Muscle of arm (tissue), 12 donors: ENCODE data around the gene TICAM1. TPM values are rescaled to one million over a fixed set of nuclear protein-coding genes. Genes with fewer than 3 reads are reported as not detected.
"Not testable (repeated sequence)": the region's sequence is repeated elsewhere in the genome, so short reads cannot be mapped to it uniquely, and the experiment has no call there.

Source experiments
- DNase-seq: peaks from one replicate; pipeline ENCODE4 v3.0.0-alpha.2; 2013
- polyA plus RNA-seq, 12 donors: library from polyadenylated mRNA; unstranded; fragments of 120-200 nt; gene quantifications; one replicate each; pipeline ENCODE4 v1.2.1, GENCODE V29; 2013; ENCODE audit not compliant: insufficient read length in 12 of 12

The TICAM1 gene
- polyA plus RNA-seq, 12 donors: 3.2 to 13.4 (median 4.4) TPM; not detected in 1

DNA sequence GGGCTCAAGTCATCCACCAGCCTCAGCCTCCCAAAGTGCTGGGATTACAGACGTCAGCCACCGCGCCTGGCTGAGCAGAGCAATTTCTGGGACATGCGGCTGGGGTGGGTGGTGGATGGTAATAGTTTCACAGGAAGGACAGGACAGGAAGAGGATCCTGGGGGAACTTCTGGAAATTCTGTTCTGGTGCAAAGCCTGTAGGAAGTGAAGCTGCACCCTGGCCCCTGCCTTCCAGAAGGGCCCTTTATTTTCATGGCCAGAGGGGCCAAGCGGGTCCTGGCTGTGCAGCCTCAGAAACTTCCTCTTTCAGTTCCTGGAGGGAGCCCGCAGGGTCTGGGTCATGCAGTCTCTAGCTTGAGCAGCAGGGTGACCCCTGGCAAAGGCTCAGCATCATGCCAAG is 24.3 kb downstream of the TICAM1 start:
- DNase-seq: no peak

DNA sequence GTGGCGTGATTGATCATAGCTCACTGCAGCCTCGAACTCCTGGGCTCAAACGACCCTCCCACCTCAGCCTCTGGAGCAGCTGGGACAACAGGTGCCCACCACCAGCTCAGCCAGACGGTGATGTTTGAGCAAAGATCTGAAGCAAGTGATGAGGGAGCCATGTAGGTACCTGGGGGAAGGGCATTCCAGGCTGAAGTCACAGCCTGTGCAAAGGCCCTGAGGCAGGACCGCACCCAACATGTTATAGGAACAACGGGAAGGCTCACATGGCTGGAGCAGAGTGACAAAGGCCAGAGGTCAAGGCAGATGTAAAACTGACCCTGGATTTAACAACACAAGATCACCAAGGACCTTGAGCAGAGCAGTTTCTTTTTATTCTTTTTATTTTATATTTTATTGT is 25.1 kb downstream of the TICAM1 start:
- no peak for DNase-seq

DNA sequence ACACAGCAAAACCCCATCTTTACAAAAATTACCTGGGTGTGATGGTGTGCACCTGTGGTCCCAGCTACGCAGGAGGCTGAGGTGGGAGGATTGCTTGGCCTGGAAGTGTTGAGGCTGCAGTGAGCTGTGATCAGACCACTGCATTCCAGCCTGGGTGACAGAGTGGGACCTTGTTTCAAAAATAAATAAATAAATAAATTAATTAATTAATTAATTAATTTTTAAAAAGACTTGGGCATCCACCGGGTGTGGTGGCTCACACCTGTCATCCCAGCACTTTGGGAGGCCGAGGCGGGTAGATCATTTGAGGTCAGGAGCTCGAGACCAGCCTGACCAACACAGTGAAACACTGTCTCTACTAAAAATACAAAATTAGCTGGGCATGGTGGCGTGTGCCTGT is 26.4 kb downstream of the TICAM1 start:
- DNase-seq: not testable (repeated sequence)

DNA sequence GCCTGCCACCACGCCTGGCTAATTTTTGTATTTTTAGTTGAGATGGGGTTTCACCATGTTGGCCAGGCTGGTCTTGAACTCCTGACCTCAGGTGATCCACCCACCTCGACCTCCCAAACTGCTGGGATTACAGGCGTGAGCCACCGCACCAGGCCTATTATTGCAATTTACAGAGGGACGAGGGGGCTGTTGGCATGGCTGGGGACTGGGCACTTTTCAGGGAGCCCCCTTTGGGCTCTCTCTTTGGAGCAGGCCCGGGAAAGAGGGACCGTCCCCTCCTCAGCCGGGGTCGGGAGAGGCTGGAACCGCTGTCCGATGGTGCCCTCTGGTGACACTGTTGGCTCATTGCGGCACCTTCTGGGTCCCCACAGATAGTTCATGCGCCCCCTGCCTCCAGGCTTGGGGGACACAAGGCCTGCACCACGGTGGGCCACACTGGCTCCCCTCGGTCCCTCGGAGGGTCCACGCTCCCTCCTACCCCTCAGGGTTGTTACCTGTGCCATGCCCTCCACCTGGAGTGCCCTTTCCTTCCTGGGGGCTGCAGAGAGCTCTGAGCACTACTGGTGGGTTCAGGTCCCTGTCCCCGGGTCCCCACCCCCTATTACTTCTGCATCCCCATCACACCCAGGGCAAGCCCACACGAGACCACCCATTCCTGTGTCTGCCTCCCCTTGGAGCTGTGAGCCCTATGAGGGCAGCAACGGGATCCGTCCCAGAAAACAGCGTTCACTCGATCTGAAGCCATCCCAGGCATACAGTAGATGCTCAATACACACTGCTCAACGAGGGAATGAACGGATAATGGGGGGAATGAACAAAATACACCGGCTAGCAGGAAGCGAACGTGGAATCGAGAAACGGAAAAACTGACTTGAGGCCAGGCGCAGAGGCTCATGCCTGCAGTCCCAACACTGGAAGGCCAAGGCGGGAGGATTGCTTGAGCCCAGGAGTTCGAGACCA is 27.5 kb downstream of the TICAM1 start:
- peak; percentile 45 for DNase-seq

DNA sequence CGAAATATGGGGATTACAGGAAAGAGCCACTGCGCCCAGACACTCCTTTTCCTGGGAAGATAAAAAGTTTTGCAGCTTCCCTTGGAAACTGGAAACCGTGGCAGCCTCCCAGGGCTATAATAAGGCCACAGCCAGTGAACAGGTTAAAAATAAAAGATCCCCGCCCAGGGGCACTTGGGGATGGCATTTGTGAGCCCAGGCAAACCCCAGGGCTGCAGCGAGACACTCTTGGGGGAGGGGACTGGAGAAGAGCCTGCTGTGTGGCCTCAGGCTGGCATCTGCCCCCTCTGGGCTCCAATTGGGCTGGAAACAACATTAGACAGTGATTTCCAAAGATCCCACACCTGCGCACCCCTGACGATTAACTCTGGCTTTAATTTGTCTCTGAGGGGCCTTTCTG is 28.8 kb downstream of the TICAM1 start:
- no peak for DNase-seq

DNA sequence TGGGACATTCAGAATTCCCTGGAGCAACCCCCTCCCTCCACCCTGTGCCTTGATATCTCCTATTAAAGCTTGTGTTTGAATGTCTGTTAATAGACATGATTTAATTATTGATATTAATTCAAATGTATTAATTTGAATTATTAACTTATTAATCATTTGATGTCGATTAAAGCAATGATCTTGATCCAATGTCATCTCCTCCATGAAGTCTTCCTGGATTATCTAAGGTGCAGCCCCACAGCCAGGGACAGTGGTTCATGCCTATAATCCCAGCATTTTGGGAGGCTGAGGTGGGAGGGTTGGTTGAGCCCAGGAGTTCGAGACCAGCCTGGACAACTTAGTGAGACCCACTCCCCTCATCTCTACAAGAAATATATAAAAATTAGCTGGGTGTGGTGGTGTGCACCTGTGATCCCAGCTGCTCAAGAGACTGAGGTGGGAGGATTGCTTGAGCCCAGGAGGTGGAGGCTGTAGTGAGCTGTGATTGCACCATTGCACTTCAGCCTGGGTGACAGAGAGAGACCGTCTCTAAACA is 30.4 kb downstream of the TICAM1 start:
- DNase-seq: no peak

DNA sequence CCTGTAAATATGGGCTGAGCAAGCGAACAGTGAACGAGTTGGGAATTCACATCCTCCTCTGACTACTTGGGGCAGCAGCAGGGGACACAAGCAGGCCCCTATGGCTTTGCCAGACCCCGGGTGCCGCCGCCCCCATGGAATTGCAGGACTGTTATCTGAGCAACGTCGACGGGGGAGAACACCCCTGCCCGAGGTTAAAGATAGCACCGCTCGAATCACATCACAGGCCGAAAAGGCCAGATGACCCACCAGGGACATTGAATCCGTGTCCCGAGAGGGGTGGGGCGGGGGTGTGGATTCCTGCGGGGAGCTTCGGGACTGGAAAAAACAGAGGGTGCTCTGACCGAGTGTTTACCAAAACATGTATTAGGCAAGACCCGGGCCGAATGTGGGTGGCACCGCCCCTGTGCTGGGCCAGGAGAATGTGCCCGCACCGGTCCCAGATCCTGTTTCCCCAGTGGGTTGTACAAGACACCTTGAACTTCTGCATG is 30.9 kb downstream of the TICAM1 start:
- no peak for DNase-seq

DNA sequence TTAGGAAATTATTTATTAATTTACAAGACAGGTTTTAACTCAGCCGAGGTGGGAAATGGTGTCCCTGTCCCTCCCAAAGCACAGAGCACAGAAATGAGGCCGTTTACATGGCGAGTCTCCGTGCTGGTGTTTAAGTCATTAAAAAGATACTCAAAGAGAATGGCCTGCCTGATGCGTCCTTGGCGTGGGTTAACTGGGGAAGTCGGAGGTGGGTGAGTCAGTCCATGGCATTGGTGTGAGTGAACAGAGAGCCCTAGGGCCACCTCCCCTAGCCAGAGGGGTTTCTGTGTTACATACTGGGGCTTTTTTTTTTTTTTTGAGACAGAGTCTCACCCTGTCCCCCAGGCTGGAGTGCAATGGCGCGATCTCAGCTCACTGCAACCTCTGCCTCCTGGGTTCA is 36.1 kb downstream of the TICAM1 start:
- DNase-seq: no peak

DNA sequence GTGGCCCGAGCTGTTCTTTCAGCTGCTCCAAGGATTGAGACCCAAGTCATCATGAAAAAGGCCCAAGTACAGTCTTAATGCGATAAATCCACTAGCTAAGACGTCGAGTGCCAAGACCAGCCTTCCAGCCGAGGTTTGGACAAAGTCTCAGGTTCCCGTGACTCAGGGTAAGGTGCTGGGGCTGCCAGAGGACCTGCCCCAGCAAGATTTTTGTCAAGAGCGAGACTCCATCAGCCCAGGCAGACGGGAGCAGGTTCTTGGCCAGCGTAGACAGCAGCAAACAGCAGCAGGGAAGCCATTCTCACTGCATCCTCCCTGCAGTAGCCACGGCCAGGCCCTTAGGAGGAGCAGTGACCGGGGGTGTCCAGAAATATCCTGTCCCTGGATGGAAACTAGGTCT is 36.5 kb downstream of the TICAM1 start:
- DNase-seq: no peak

DNA sequence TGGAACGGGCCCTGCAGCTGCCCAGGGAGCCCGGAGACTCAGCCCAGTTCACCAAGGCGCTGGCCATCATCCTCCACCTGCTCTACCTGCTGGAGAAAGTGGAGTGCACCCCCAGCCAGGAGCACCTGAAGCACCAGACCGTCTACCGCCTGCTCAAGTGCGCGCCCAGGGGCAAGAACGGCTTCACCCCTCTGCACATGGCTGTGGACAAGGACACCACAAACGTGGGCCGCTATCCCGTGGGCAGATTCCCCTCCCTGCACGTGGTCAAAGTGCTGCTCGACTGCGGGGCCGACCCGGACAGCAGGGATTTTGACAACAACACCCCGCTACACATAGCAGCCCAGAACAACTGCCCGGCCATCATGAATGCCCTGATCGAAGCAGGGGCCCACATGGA is 38.2 kb downstream of the TICAM1 start:
- DNase-seq: not testable (repeated sequence)

DNA sequence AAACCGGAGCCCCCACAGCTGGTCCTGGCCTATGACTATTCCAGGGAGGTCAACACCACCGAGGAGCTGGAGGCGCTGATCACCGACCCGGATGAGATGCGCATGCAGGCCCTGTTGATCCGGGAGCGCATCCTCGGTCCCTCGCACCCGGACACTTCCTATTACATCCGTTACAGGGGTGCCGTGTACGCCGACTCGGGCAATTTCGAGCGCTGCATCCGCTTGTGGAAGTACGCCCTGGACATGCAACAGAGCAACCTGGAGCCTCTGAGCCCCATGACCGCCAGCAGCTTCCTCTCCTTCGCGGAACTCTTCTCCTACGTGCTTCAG is 38.7 kb downstream of the TICAM1 start:
- DNase-seq: not testable (repeated sequence)

DNA sequence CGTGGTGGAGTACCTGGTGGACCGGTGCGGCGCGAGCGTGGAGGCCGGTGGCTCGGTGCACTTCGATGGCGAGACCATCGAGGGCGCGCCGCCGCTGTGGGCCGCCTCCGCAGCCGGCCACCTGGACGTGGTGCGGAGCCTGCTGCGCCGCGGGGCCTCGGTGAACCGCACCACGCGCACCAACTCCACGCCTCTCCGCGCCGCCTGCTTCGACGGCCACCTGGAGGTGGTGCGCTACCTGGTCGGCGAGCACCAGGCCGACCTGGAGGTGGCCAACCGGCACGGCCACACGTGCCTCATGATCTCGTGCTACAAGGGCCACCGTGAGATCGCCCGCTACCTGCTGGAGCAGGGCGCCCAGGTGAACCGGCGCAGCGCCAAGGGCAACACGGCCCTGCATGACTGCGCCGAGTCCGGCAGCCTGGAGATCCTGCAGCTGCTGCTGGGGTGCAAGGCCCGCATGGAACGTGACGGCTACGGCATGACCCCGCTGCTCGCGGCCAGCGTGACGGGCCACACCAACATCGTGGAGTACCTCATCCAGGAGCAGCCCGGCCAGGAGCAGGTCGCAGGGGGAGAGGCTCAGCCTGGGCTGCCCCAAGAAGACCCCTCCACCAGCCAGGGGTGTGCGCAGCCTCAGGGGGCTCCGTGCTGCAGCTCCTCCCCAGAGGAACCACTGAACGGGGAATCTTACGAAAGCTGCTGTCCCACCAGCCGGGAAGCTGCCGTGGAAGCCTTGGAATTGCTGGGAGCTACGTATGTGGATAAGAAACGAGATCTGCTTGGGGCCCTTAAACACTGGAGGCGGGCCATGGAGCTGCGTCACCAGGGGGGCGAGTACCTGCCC is 39.3 kb downstream of the TICAM1 start:
- DNase-seq: not testable (repeated sequence)

DNA sequence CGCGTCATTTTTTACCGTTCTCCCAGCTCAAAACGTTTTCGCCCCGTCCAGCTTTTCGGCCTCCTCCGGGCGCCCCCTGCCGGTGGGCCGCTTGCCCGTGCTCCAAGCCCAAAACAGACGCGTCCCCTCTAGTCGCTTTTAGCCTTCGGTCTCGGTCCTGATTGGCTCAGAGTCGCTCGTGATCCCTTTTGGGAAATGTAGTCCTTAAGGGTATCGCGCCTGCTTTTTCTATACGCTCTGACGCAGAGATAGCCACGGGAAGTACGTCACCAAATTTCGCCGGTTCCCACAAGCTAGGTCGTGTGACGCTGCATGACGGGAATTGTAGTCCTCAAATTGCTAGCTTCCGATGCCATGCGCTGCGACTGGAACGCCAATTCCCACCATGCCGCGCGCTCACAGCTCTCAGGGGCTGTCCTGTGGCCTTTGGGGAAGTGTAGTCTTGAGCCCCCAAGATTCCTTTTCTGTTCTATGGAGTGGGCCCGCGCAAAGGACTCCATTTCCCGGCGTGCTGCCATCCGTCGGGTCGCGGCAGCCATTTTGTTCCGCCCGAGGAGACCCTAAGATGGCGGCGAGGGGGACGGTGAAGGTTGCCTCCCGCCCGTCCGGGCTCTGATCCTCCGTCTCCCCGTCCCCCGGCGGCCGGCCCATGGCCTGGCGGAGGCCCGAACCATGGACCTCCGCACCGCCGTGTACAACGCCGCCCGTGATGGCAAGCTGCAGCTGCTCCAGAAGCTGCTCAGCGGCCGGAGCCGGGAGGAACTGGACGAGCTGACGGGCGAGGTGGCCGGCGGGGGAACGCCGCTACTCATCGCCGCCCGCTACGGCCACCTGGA is 40.1 kb downstream of the TICAM1 start, which contains the start of gene FEM1A:
Gene FEM1A (plus strand): TSS at position 552 of the 836 bp plus-strand sequence. CDS start 121 bp downstream, at position 673.
- DNase-seq: peak; percentile 100

DNA sequence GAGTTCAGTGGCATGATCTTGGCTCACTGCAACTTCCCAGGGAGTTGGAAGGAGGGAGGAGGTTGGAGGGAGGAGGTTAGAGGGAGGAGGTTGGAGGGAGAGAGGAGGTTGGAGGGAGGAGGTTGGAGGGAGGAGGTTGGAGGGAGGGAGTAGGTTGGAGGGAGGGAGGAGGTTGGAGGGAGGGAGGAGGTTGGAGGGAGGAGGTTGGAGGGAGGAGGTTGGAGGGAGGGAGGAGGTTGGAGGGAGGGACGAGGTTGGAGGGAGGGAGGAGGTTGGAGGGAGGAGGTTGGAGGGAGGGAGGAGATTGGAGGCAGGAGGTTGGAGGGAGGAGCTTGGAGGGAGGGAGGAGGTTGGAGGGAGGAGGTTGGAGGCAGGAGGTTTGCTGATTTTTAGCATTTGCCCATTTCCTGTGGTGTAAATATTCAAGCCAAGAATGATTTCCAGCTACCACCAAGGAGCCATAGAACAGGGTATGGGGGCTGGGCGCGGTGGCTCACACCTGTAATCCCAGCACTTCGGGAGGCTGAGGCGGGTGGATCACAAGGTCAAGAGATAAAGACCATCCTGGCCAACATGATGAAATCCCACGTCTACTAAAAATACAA is 45.0 kb downstream of the TICAM1 start:
- DNase-seq: not testable (repeated sequence)

DNA sequence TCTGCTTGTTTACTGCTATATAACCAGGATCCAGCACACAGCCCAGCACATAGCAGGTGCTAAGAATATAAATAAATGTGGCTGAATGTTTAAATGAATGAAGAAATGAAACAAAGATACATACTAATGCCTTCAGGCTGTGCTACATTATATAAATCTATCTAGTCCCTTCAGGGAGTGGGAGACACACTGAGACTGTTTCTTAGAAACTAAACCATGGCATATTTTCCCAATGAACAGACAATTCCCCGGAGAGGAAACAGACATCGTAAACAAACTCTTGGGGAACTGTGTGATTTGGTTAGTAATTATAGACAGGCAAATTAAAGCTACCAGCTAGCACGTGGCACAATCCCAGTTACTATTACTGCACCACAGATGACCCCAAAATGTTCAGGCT is 49.7 kb downstream of the TICAM1 start:
- no peak for DNase-seq

DNA sequence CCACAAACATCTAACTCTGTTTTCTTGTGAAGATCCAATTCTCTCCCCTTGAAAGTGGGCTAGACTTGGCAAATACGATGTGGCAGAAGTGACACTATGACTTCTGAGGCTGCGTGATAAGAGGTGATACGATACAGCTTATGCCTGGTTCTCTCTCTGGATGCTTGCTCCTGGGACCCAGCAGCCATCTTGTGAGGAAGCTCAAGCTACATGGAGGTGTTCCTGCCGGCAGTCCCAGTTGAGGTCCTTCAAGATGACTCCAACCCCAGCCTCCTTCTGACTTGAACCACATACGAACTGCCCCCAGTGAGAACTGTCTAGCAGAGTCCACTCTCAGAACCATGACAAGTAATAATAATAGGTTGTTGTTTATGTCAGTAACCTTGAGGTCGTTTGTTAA is 50.7 kb downstream of the TICAM1 start:
- no peak for DNase-seq

DNA sequence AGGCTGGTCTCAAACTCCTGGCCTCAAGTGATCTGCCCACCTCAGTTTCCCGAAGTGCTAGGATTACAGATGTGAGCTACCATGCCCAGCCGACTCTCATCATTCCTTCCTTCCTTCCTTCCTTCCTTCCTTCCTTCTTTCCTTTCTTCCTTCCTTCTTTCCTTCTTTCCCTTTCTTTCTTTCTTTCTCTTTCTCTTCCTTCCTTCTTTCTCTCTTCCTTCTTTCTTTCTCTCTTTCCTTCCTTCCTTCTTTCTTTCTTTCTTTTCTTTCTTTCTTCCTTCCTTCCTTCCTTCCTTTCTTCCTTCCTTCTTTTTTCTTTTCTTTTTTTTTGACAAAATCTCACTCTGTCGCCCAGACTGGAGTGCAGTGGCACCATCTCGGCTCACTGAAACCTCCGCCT is 53.4 kb downstream of the TICAM1 start:
- not testable (repeated sequence) for DNase-seq

DNA sequence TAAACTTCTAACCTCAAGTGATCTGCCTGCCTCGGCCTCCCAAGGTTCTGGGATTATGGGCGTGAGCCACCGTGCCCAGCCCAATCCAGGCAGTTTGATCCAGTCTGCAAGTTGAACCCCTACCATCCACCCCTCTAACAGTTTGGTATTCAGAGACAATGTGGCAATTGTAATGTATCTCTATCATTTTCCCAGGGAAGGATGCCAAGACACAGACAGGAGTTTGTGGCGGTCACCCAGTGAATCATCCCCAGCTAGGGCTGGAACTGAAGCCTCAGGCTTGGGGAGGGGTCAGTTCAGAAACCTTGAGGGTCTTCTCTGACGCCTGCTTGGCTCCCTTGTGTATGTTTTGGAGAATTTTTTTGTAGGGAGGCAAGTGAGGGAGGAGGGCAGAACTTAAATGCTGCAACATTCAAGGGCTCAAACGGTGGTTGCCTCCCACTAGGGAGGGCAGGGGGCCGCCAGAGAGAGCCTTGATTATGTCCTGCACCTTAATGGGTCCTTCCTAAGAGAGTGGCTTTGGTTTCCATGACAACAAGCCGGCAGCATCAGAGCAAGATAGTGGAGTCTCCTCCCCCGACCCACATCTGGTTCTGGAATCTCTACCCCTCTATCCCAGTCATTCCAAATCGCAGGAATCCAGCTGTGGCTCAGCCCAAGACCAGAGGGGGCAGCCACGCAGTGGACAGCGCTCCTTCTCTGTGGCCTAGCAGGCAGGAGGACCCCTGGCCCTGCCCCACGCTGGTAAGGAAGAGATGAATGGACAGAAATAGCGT is 54.9 kb downstream of the TICAM1 start:
- DNase-seq: no peak

DNA sequence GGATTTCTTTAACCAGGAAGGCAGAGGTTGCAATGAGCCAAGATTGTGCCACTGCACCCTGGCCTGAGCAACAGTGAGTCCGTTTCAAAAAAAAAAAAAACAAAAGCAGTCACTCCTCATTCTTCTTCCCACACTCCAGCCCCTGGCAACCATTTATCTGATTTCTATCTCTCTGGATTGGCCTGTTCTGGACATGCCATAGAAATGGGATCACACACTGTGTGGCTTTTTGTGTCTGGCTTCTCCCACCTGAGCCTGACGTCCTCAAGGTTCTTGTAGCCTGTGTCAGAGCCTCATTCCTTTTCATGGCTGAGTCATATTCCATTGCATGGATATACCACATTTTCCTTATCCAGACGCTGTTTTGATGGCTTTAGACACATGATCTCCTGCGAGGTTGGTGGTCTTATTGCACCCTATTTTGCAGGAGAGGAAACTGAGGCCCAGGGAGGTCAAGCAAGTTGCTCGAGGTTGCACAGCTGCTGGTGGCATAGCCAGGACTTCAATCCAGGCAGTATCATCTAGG is 55.8 kb downstream of the TICAM1 start:
- DNase-seq: no peak

DNA sequence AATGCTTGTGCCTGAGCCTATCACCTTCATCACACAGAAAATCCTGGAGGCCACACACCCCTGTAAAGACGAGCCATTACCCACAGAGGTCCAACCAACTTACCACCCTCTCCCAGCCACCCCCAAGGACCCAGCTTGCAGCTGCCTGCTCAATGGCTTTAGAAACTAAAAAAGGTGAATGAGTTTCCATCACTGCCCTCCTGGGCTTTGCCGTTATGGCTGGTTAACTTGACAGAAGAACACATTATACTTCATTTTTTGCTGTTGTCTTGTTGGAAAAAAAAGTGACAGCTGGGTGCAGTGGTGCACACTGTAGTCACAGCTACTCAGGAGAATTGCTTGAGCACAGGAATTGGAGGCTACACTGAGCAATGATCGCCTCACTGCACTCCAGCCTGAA is 57.4 kb downstream of the TICAM1 start:
- no peak for DNase-seq
